SK-N-SH treated with all-trans-retinoic acid at 6 μM for 48 hours (cell line): ENCODE data around the gene HSDL1.
A peak's percentile ranks its signal among the peaks of the same experiment; 100 is the strongest.
"Not testable (repeated sequence)": the region's sequence is repeated elsewhere in the genome, so short reads cannot be mapped to it uniquely, and the experiment has no call there.

Experiments
- ATAC-seq: fragments of 200-7000 bp; cut with Tn5 transposase; 3 replicates; pipeline ENCODE4 v1.9.1; 2020; ENCODE audit warnings: mild to moderate bottlenecking, moderate library complexity
- ARNTL ChIP-seq: fragments of 450-650 bp; formaldehyde crosslinking; IDR thresholded peaks from 2 replicates; pipeline ENCODE4 v1.5.0; 2020; ENCODE audit warnings: low read depth, mild to moderate bottlenecking, moderate library complexity, borderline replicate concordance
- BACH2 ChIP-seq: fragments of 250-450 bp; sonication (Bioruptor Pico); IDR thresholded peaks from 2 replicates; pipeline ENCODE4 v1.9.0; 2021; ENCODE audit warnings: mild to moderate bottlenecking, borderline replicate concordance
- CSDC2 ChIP-seq: fragments of 250-450 bp; sonication (Bioruptor Pico); IDR thresholded peaks from 2 replicates; pipeline ENCODE4 v1.5.0; 2020; ENCODE audit warnings: mild to moderate bottlenecking, moderate library complexity
- GLIS3 ChIP-seq: fragments of 250-450 bp; sonication (Bioruptor Pico); IDR thresholded peaks from 2 replicates; pipeline ENCODE4 v1.5.0; 2020; ENCODE audit warnings: mild to moderate bottlenecking, moderate library complexity
- ISL1 ChIP-seq: fragments of 250-450 bp; sonication (Bioruptor Pico); IDR thresholded peaks from 2 replicates; pipeline ENCODE4 v2.1.2; 2022; ENCODE audit warnings: mild to moderate bottlenecking, moderate library complexity
- PPARA ChIP-seq: fragments of 250-450 bp; sonication (Bioruptor Pico); IDR thresholded peaks from 2 replicates; pipeline ENCODE4 v1.5.0; 2020; ENCODE audit warnings: mild to moderate bottlenecking, borderline replicate concordance
- RARB ChIP-seq: fragments of 250-450 bp; sonication (Bioruptor Pico); IDR thresholded peaks from 2 replicates; pipeline ENCODE4 v1.8.0; 2021; ENCODE audit warnings: mild to moderate bottlenecking, moderate library complexity
- SNAI2 ChIP-seq: fragments of 250-450 bp; sonication (Bioruptor Pico); IDR thresholded peaks from 2 replicates; pipeline ENCODE4 v1.5.0; 2020; ENCODE audit warnings: mild to moderate bottlenecking, moderate library complexity
- TCF4 ChIP-seq: fragments of 250-450 bp; sonication (Bioruptor Pico); IDR thresholded peaks from 2 replicates; pipeline ENCODE4 v1.8.0; 2021; ENCODE audit warnings: mild to moderate bottlenecking, moderate library complexity, borderline replicate concordance
- TOX ChIP-seq: fragments of 250-450 bp; sonication (Bioruptor Pico); IDR thresholded peaks from 2 replicates; pipeline ENCODE4 v1.8.0; 2021; ENCODE audit warnings: mild to moderate bottlenecking, moderate library complexity, borderline replicate concordance
- ZC3H10 ChIP-seq: fragments of 250-450 bp; sonication (Bioruptor Pico); IDR thresholded peaks from 2 replicates; pipeline ENCODE4 v1.5.1; 2021; ENCODE audit warnings: mild to moderate bottlenecking, moderate library complexity
- ZFP3 ChIP-seq: fragments of 250-450 bp; sonication (Bioruptor Pico); IDR thresholded peaks from 2 replicates; pipeline ENCODE4 v1.5.0; 2020; ENCODE audit warnings: mild to moderate bottlenecking, moderate library complexity
- ZFP30 ChIP-seq: fragments of 450-650 bp; formaldehyde crosslinking; IDR thresholded peaks from 2 replicates; pipeline ENCODE4 v1.5.0; 2022; ENCODE audit warnings: mild to moderate bottlenecking, moderate library complexity
- ZNF565 ChIP-seq: fragments of 450-650 bp; formaldehyde crosslinking; conservative IDR thresholded peaks from 2 replicates; pipeline ENCODE4 v1.5.0; 2020; ENCODE audit warnings: low read depth, mild to moderate bottlenecking, moderate library complexity
- ZNF70 ChIP-seq: fragments of 450-650 bp; formaldehyde crosslinking; IDR thresholded peaks from 2 replicates; pipeline ENCODE4 v1.5.0; 2020; ENCODE audit warnings: mild to moderate bottlenecking, moderate library complexity
- ZNF8 ChIP-seq: fragments of 450-650 bp; formaldehyde crosslinking; IDR thresholded peaks from 2 replicates; pipeline ENCODE4 v1.5.0; 2020; ENCODE audit warnings: mild to moderate bottlenecking, moderate library complexity
- TF ChIP-seq, protein P1 (sequence below): fragments of 250-450 bp; sonication (Bioruptor Pico); IDR thresholded peaks from 2 replicates; pipeline ENCODE4 v1.8.0; 2020; ENCODE audit warnings: mild to moderate bottlenecking, moderate library complexity, borderline replicate concordance
- TF ChIP-seq, protein P2 (sequence below): fragments of 250-450 bp; sonication (Bioruptor Pico); IDR thresholded peaks from 2 replicates; pipeline ENCODE4 v1.5.1; 2020; ENCODE audit warnings: low read depth, mild to moderate bottlenecking, moderate library complexity
- TF ChIP-seq, protein P3 (sequence below): fragments of 250-450 bp; sonication (Bioruptor Pico); IDR thresholded peaks from 2 replicates; pipeline ENCODE4 v1.5.0; 2020; ENCODE audit warnings: mild to moderate bottlenecking, moderate library complexity
- TF ChIP-seq, protein P4 (sequence below): fragments of 250-450 bp; sonication (Bioruptor Pico); IDR thresholded peaks from 2 replicates; pipeline ENCODE4 v1.8.0; 2021; ENCODE audit warnings: low read depth, mild to moderate bottlenecking, moderate library complexity, borderline replicate concordance
- TF ChIP-seq, protein P5 (sequence below): fragments of 250-450 bp; sonication (Bioruptor Pico); IDR thresholded peaks from 2 replicates; pipeline ENCODE4 v1.5.1; 2021; ENCODE audit warnings: mild to moderate bottlenecking, moderate library complexity

HSDL1 gene

DNA sequence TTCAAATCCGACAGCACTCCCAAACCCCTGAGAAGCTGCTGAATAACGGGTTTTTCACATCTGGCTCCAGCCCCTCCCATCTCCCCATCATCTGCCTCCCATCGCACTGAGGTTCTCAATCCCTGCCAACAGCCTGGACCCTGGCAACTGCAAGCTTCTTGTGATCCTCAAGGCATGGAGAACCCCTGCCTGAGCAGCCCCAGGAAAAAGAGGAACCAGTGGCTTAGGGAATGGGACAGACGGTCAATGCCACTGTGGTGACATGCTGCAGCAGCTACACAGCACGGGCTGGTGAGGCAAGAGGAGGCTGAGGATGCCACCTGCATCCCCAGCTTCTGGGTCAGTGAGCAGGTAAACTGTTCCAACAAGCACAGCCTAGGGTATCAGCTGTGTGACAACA, 25.0 kb downstream of the HSDL1 start:
- TF ChIP-seq TCF4 (CRISPR knock-in tag) (no peak), ZC3H10 (no peak), TOX (CRISPR knock-in tag) (no peak), ZFP3 (CRISPR knock-in tag) (no peak), ZNF565 (CRISPR knock-in tag) (no peak)
- ATAC-seq: no peak

DNA sequence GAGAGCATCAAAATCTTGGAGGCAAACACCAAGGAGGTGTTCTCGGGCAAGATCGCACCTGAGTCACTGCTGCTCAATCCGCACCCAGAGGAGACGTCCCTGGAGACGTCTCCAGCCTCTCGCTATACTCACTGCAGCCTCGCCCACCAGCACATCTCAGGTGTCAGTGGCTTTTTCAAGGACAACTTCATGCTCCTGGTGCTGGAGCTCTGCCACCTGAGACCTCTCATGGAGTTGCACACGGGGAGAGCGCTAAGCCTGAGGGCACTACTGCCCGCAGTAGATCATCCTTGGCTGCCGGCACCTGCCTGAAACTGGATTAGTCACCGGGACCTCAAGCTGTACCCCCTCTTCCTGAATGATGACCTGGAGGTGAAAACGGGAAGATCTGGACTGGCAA, 25.6 kb downstream of the HSDL1 start:
- TF ChIP-seq BACH2 (no peak), ISL1 (no peak), GLIS3 (CRISPR knock-in tag) (no peak), TCF4 (CRISPR knock-in tag) (no peak), ARNTL (CRISPR knock-in tag) (no peak), RARB (CRISPR knock-in tag) (no peak), PPARA (no peak), ZNF70 (CRISPR knock-in tag) (no peak), SNAI2 (CRISPR knock-in tag) (no peak), TOX (CRISPR knock-in tag) (no peak), ZNF565 (CRISPR knock-in tag) (no peak), ZFP30 (CRISPR knock-in tag) (no peak), CSDC2 (CRISPR knock-in tag) (no peak)
- TF ChIP-seq, protein P1, sequence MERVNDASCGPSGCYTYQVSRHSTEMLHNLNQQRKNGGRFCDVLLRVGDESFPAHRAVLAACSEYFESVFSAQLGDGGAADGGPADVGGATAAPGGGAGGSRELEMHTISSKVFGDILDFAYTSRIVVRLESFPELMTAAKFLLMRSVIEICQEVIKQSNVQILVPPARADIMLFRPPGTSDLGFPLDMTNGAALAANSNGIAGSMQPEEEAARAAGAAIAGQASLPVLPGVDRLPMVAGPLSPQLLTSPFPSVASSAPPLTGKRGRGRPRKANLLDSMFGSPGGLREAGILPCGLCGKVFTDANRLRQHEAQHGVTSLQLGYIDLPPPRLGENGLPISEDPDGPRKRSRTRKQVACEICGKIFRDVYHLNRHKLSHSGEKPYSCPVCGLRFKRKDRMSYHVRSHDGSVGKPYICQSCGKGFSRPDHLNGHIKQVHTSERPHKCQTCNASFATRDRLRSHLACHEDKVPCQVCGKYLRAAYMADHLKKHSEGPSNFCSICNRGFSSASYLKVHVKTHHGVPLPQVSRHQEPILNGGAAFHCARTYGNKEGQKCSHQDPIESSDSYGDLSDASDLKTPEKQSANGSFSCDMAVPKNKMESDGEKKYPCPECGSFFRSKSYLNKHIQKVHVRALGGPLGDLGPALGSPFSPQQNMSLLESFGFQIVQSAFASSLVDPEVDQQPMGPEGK: no peak
- TF ChIP-seq, protein P2, sequence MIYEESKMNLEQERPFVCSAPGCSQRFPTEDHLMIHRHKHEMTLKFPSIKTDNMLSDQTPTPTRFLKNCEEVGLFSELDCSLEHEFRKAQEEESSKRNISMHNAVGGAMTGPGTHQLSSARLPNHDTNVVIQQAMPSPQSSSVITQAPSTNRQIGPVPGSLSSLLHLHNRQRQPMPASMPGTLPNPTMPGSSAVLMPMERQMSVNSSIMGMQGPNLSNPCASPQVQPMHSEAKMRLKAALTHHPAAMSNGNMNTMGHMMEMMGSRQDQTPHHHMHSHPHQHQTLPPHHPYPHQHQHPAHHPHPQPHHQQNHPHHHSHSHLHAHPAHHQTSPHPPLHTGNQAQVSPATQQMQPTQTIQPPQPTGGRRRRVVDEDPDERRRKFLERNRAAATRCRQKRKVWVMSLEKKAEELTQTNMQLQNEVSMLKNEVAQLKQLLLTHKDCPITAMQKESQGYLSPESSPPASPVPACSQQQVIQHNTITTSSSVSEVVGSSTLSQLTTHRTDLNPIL: no peak
- TF ChIP-seq, protein P3, sequence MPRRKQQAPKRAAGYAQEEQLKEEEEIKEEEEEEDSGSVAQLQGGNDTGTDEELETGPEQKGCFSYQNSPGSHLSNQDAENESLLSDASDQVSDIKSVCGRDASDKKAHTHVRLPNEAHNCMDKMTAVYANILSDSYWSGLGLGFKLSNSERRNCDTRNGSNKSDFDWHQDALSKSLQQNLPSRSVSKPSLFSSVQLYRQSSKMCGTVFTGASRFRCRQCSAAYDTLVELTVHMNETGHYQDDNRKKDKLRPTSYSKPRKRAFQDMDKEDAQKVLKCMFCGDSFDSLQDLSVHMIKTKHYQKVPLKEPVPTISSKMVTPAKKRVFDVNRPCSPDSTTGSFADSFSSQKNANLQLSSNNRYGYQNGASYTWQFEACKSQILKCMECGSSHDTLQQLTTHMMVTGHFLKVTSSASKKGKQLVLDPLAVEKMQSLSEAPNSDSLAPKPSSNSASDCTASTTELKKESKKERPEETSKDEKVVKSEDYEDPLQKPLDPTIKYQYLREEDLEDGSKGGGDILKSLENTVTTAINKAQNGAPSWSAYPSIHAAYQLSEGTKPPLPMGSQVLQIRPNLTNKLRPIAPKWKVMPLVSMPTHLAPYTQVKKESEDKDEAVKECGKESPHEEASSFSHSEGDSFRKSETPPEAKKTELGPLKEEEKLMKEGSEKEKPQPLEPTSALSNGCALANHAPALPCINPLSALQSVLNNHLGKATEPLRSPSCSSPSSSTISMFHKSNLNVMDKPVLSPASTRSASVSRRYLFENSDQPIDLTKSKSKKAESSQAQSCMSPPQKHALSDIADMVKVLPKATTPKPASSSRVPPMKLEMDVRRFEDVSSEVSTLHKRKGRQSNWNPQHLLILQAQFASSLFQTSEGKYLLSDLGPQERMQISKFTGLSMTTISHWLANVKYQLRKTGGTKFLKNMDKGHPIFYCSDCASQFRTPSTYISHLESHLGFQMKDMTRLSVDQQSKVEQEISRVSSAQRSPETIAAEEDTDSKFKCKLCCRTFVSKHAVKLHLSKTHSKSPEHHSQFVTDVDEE (CRISPR knock-in tag): no peak
- no peak for ATAC-seq

DNA sequence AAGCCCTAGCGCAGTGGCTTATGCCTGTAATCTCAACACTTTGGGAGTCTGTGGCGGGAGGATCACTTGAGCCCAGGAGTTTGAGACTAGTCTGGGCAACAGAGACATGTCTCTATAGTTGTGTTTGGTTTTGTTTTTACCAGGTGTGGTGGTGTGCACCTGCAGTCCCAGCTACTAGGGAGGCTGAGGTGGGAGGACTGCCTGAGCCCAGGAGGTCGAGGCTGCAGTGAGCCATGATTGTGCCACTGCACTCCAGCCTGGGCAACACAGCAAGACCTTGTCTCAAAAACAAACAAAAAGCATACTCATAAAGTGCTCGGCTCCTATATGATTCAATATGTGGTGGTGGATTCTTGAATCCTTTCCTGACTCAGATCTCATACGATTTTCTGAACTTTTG, 26.7 kb downstream of the HSDL1 start:
- not testable (repeated sequence) for ATAC-seq

DNA sequence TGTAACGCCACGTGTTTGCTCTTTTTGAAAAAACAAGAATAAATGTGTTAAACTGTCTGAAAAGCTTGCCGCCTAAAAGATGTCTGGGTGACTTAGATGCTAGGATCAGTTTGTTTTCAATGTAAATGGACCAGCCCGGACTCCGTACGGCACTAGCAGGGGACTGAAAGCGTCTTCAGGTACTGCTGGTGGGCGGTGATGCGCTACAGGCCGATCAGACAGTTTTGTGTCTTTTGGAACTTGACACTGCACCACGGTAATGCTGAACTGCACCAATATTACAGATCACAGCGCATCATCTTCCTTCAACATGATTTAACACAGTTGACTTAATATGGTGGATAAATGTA, 27.5 kb downstream of the HSDL1 start:
- TF ChIP-seq, protein P4, sequence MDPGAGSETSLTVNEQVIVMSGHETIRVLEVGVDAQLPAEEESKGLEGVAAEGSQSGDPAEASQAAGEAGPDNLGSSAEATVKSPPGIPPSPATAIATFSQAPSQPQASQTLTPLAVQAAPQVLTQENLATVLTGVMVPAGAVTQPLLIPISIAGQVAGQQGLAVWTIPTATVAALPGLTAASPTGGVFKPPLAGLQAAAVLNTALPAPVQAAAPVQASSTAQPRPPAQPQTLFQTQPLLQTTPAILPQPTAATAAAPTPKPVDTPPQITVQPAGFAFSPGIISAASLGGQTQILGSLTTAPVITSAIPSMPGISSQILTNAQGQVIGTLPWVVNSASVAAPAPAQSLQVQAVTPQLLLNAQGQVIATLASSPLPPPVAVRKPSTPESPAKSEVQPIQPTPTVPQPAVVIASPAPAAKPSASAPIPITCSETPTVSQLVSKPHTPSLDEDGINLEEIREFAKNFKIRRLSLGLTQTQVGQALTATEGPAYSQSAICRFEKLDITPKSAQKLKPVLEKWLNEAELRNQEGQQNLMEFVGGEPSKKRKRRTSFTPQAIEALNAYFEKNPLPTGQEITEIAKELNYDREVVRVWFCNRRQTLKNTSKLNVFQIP: no peak
- TF ChIP-seq GLIS3 (CRISPR knock-in tag) (no peak), ZFP30 (CRISPR knock-in tag) (no peak), ZNF70 (CRISPR knock-in tag) (no peak), CSDC2 (CRISPR knock-in tag) (no peak), ZNF8 (CRISPR knock-in tag) (no peak), RARB (CRISPR knock-in tag) (no peak), ZFP3 (CRISPR knock-in tag) (no peak)
- TF ChIP-seq, protein P5, sequence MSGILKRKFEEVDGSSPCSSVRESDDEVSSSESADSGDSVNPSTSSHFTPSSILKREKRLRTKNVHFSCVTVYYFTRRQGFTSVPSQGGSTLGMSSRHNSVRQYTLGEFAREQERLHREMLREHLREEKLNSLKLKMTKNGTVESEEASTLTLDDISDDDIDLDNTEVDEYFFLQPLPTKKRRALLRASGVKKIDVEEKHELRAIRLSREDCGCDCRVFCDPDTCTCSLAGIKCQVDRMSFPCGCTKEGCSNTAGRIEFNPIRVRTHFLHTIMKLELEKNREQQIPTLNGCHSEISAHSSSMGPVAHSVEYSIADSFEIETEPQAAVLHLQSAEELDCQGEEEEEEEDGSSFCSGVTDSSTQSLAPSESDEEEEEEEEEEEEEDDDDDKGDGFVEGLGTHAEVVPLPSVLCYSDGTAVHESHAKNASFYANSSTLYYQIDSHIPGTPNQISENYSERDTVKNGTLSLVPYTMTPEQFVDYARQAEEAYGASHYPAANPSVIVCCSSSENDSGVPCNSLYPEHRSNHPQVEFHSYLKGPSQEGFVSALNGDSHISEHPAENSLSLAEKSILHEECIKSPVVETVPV (CRISPR knock-in tag): no peak
- peak; percentile 27 for ATAC-seq
